Left lobe of liver (tissue), 2 donors: ENCODE results near the gene PCDHA9. TPM values are rescaled to one million over a fixed set of nuclear protein-coding genes. Genes with fewer than 3 reads are reported as not detected.
"Not testable (repeated sequence)": the region's sequence is repeated elsewhere in the genome, so short reads cannot be mapped to it uniquely, and the experiment has no call there.

Experiments
- ATAC-seq: fragments of 200-7000 bp; cut with Tn5 transposase; one replicate; pipeline ENCODE4 v1.9.1; 2020; ENCODE audit warnings: mild to moderate bottlenecking, moderate library complexity
- DNase-seq: peaks from one replicate; pipeline ENCODE4 v3.0.0-alpha.2; 2020; ENCODE audit warnings: low spot score
- total RNA-seq: library from RNA; stranded (reverse); gene quantifications from one replicate; pipeline ENCODE4 v1.2.1, GENCODE V29; 2021
- donor health status: DM: no; HTN: no; CAD: no; lungs with moderate emphysema.
- donor health status: DM: no; HTN: yes; CAD: no.

PCDHA9 gene
- total RNA-seq, 1 donor from 2014 or later = not detected

GRCh38 chr5:140833993-140834392 is 14.2 kb upstream of the PCDHA9 start, which contains the start of gene PCDHA7:
PCDHA7 (plus strand) TSS chr5:140834269; CDS start chr5:140834384, 115 bp downstream.
- no peak for DNase-seq
- no peak for ATAC-seq

- not testable (repeated sequence) for DNase-seq, ATAC-seq
Observed at GRCh38 chr5:140834439-140835008, 13.7 kb upstream of the PCDHA9 start.

- ATAC-seq (no peak), DNase-seq (no peak)
Observed at GRCh38 chr5:140835622-140836510, 12.3 kb upstream of the PCDHA9 start.

- DNase-seq (no peak), ATAC-seq (no peak)
Observed at GRCh38 chr5:140840978-140841962, 6.9 kb upstream of the PCDHA9 start, which contains the start of gene PCDHA8. PCDHA8 (plus strand) TSS chr5:140841187; CDS start chr5:140841322, 135 bp downstream.

- ATAC-seq (no peak), DNase-seq (no peak)
Observed at GRCh38 chr5:140842798-140843733, 5.1 kb upstream of the PCDHA9 start.

GRCh38 chr5:140849831-140850634 is 1.9 kb downstream of the PCDHA9 start:
- not testable (repeated sequence) for ATAC-seq, DNase-seq

GRCh38 chr5:140855772-140856674 is 7.8 kb downstream of the PCDHA9 start, which contains the start of gene PCDHA10:
PCDHA10 (plus strand) TSS chr5:140855897; CDS start chr5:140856049, 152 bp downstream.
- no peak for DNase-seq
- no peak for ATAC-seq

GRCh38 chr5:140857177-140857986 is 9.2 kb downstream of the PCDHA9 start:
- DNase-seq (no peak), ATAC-seq (no peak)

GRCh38 chr5:140857987-140858240 is 9.7 kb downstream of the PCDHA9 start:
- DNase-seq (no peak), ATAC-seq (no peak)

GRCh38 chr5:140862441-140863295 is 14.5 kb downstream of the PCDHA9 start:
- no peak for ATAC-seq
- no peak for DNase-seq

GRCh38 chr5:140868721-140869554 is 20.8 kb downstream of the PCDHA9 start, which contains the start of gene PCDHA11:
PCDHA11 (plus strand) TSS chr5:140868957; CDS start chr5:140869104, 147 bp downstream.
- DNase-seq = no peak
- peak; percentile 66 for ATAC-seq

- ATAC-seq = no peak
- DNase-seq = no peak
Observed at GRCh38 chr5:140869555-140869886, 21.3 kb downstream of the PCDHA9 start.

GRCh38 chr5:140870221-140871201 is 22.3 kb downstream of the PCDHA9 start:
- no peak for ATAC-seq
- DNase-seq = no peak
